H9 (cell line): ENCODE results near the gene BTRC. TPM values are rescaled to one million over a fixed set of nuclear protein-coding genes. Genes with fewer than 3 reads are reported as not detected.

Source experiments
- DNase-seq: peaks from one replicate; pipeline ENCODE4 v3.0.0-alpha.2; 2017
- H2AFZ ChIP-seq: one replicate; pipeline ENCODE4 v1.6.1; 2013; ENCODE audit warnings: mild to moderate bottlenecking, low read length, control low read depth, moderate library complexity
- H2AK5ac ChIP-seq: 2 replicates; pipeline ENCODE4 v1.6.1; 2013; ENCODE audit warnings: low read length, control low read depth, mixed read lengths; ENCODE audit not compliant: insufficient read length
- H2BK120ac ChIP-seq: one replicate; pipeline ENCODE4 v1.6.1; 2013; ENCODE audit warnings: low read depth, mild to moderate bottlenecking, low read length, control low read depth, inconsistent platforms; ENCODE audit not compliant: poor library complexity, severe bottlenecking
- H2BK12ac ChIP-seq: 2 replicates; pipeline ENCODE4 v1.6.1; 2013; ENCODE audit warnings: low read length, control low read depth, mixed read lengths, low read depth; ENCODE audit not compliant: insufficient read length
- H2BK15ac ChIP-seq: 2 replicates; pipeline ENCODE4 v1.6.1; 2013; ENCODE audit warnings: low read depth, low read length, control low read depth
- H2BK20ac ChIP-seq: one replicate; pipeline ENCODE4 v1.6.1; 2013; ENCODE audit warnings: low read depth, mild to moderate bottlenecking, low read length, control low read depth, inconsistent platforms; ENCODE audit not compliant: poor library complexity, severe bottlenecking
- H2BK5ac ChIP-seq: 2 replicates; pipeline ENCODE4 v1.6.1; 2013; ENCODE audit warnings: low read length, control low read depth, mixed read lengths; ENCODE audit not compliant: insufficient read length
- H3K14ac ChIP-seq: 2 replicates; pipeline ENCODE4 v1.6.1; 2013; ENCODE audit warnings: low read length, control low read depth; ENCODE audit not compliant: insufficient read depth
- H3K18ac ChIP-seq: 2 replicates; pipeline ENCODE4 v1.6.1; 2013; ENCODE audit warnings: low read depth, mild to moderate bottlenecking, mixed read lengths, low read length, control low read depth; ENCODE audit not compliant: insufficient read length
- H3K23ac ChIP-seq: 2 replicates; pipeline ENCODE4 v1.6.1; 2013; ENCODE audit warnings: low read length, control low read depth, mixed read lengths, low read depth; ENCODE audit not compliant: insufficient read length
- H3K23me2 ChIP-seq: 2 replicates; pipeline ENCODE4 v1.6.1; 2013; ENCODE audit warnings: low read depth, mild to moderate bottlenecking, mixed read lengths, low read length, control low read depth; ENCODE audit not compliant: insufficient read length, poor library complexity, severe bottlenecking
- H3K27ac ChIP-seq: 2 replicates; pipeline ENCODE4 v1.5.1; 2013; ENCODE audit warnings: low read length, control low read depth, mixed read lengths, low read depth; ENCODE audit not compliant: insufficient read length
- H3K27me3 ChIP-seq: 2 replicates; pipeline ENCODE4 v1.6.1; 2013; ENCODE audit warnings: low read length, control low read depth, inconsistent platforms; ENCODE audit not compliant: insufficient read depth
- H3K4ac ChIP-seq: 2 replicates; pipeline ENCODE4 v1.6.1; 2013; ENCODE audit warnings: low read depth, mild to moderate bottlenecking, control low read depth, inconsistent platforms, low read length, moderate library complexity
- H3K4me1 ChIP-seq: 2 replicates; pipeline ENCODE4 v1.6.1; 2013; ENCODE audit warnings: low read length, control low read depth, inconsistent platforms; ENCODE audit not compliant: insufficient read depth
- H3K4me2 ChIP-seq: 2 replicates; pipeline ENCODE4 v1.6.1; 2013; ENCODE audit warnings: low read length, control low read depth, mixed read lengths; ENCODE audit not compliant: insufficient read length, insufficient read depth
- H3K56ac ChIP-seq: 2 replicates; pipeline ENCODE4 v1.6.1; 2013; ENCODE audit warnings: low read depth, mild to moderate bottlenecking, mixed read lengths, low read length, control low read depth; ENCODE audit not compliant: insufficient read length
- H3K79me1 ChIP-seq: 2 replicates; pipeline ENCODE4 v1.6.1; 2013; ENCODE audit warnings: low read depth, mild to moderate bottlenecking, moderate library complexity, low read length, control low read depth, inconsistent platforms; ENCODE audit not compliant: insufficient read depth, poor library complexity, severe bottlenecking
- H3K79me2 ChIP-seq: 2 replicates; pipeline ENCODE4 v1.6.1; 2013; ENCODE audit warnings: low read length, control low read depth, inconsistent platforms; ENCODE audit not compliant: insufficient read depth
- H3K9ac ChIP-seq: 2 replicates; pipeline ENCODE4 v1.6.1; 2013; ENCODE audit warnings: low read length, control low read depth, mixed read lengths; ENCODE audit not compliant: insufficient read length; ENCODE audit errors: extremely low read depth
- H3K9me3 ChIP-seq: one replicate; pipeline ENCODE4 v1.6.1; 2013; ENCODE audit warnings: low read depth, low read length, inconsistent platforms; ENCODE audit not compliant: control insufficient read depth
- H3T11ph ChIP-seq: one replicate; pipeline ENCODE4 v1.6.1; 2013; ENCODE audit warnings: mild to moderate bottlenecking, low read length, control low read depth, inconsistent platforms
- H4K20me1 ChIP-seq: one replicate; pipeline ENCODE4 v1.6.1; 2013; ENCODE audit not compliant: control insufficient read depth, insufficient read length, insufficient read depth
- H4K5ac ChIP-seq: 2 replicates; pipeline ENCODE4 v1.6.1; 2013; ENCODE audit warnings: low read depth, mild to moderate bottlenecking, mixed read lengths, low read length, control low read depth; ENCODE audit not compliant: insufficient read length
- H4K8ac ChIP-seq: replicated peaks from 2 replicates; pipeline ENCODE4 v1.6.1; 2013; ENCODE audit warnings: low read length, control low read depth, mixed read lengths, low read depth; ENCODE audit not compliant: insufficient read length
- H4K91ac ChIP-seq: 2 replicates; pipeline ENCODE4 v1.6.1; 2013; ENCODE audit warnings: low read depth, mild to moderate bottlenecking, moderate library complexity, mixed read lengths, low read length, control low read depth; ENCODE audit not compliant: insufficient read length
- H3K27ac Mint-ChIP-seq, 3 experiments: 2 replicates in 2 of 3; 3 replicates in 1 of 3; pipeline ENCODE4 v1.8.0; 2020 to 2021; ENCODE audit warnings: mixed read lengths in 3 of 3, mild to moderate bottlenecking in 1 of 3, moderate library complexity in 1 of 3
- H3K27me3 Mint-ChIP-seq: 2 replicates; pipeline ENCODE4 v1.8.0; 2021; ENCODE audit warnings: low read depth, mild to moderate bottlenecking, moderate library complexity, mixed read lengths
- H3K36me3 Mint-ChIP-seq, 3 experiments: 2 replicates in 2 of 3; 3 replicates in 1 of 3; pipeline ENCODE4 v1.8.0; 2020 to 2021; ENCODE audit warnings: low read depth in 3 of 3, mixed read lengths in 3 of 3; ENCODE audit not compliant: insufficient read depth in 1 of 3
- H3K4me1 Mint-ChIP-seq, 2 experiments: 2 replicates each; pipeline ENCODE4 v1.8.0; 2020; ENCODE audit warnings: mixed read lengths in 2 of 2
- H3K4me3 Mint-ChIP-seq, 2 experiments: 2 replicates in 1 of 2; 3 replicates in 1 of 2; pipeline ENCODE4 v1.8.0; 2020 to 2021; ENCODE audit warnings: mild to moderate bottlenecking in 2 of 2, mixed read lengths in 2 of 2, moderate library complexity in 1 of 2
- H3K9me3 Mint-ChIP-seq, 2 experiments: 2 replicates in 1 of 2; 3 replicates in 1 of 2; pipeline ENCODE4 v1.8.0; 2020; ENCODE audit warnings: mild to moderate bottlenecking in 2 of 2, mixed read lengths in 2 of 2, moderate library complexity in 1 of 2
- total RNA-seq: library from RNA; stranded (reverse); gene quantifications from 2 replicates; pipeline ENCODE4 v1.2.1, GENCODE V29; 2021
- TF ChIP-seq, protein P1 (sequence below): fragments of 200-600 bp; sonication (generic); conservative IDR thresholded peaks from 3 replicates; pipeline ENCODE4 v1.8.0; 2021; ENCODE audit warnings: antibody characterized with exemption, mild to moderate bottlenecking

The BTRC gene
- total RNA-seq, 1 experiment from 2014 or later = 24.2 TPM

GRCh38 chr10:101511938-101512337 lies 158.0 kb downstream of the BTRC start:
- H3K4me2 ChIP-seq = no peak overlapping the region
- no peak overlapping the region for H3T11ph ChIP-seq
- H3K27me3 Mint-ChIP-seq = no peaks in the 10 kb centered on the region
- no peaks in the 10 kb centered on the region for H3K79me2 ChIP-seq
- H3K23ac ChIP-seq = no peak overlapping the region
- no peaks in the 10 kb centered on the region for H3K9me3 ChIP-seq
- no peak overlapping the region for H3K27ac ChIP-seq
- no peak overlapping the region for H2BK120ac ChIP-seq
- no peaks in the 10 kb centered on the region for H3K4me1 Mint-ChIP-seq
- H4K91ac ChIP-seq = no peak overlapping the region
- H3K14ac ChIP-seq = no peak overlapping the region
- no peak overlapping the region for H4K8ac ChIP-seq
- H2BK15ac ChIP-seq = no peak overlapping the region
- no peak overlapping the region for H2BK5ac ChIP-seq
- H3K36me3 Mint-ChIP-seq = no peaks in the 10 kb centered on the region; a peak in 1 of 7 replicates
- H3K27me3 ChIP-seq = no peaks in the 10 kb centered on the region
- TF ChIP-seq, protein P1, sequence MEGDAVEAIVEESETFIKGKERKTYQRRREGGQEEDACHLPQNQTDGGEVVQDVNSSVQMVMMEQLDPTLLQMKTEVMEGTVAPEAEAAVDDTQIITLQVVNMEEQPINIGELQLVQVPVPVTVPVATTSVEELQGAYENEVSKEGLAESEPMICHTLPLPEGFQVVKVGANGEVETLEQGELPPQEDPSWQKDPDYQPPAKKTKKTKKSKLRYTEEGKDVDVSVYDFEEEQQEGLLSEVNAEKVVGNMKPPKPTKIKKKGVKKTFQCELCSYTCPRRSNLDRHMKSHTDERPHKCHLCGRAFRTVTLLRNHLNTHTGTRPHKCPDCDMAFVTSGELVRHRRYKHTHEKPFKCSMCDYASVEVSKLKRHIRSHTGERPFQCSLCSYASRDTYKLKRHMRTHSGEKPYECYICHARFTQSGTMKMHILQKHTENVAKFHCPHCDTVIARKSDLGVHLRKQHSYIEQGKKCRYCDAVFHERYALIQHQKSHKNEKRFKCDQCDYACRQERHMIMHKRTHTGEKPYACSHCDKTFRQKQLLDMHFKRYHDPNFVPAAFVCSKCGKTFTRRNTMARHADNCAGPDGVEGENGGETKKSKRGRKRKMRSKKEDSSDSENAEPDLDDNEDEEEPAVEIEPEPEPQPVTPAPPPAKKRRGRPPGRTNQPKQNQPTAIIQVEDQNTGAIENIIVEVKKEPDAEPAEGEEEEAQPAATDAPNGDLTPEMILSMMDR = no peak
- no peaks in the 10 kb centered on the region for H3K4me1 ChIP-seq
- no peak overlapping the region for H3K56ac ChIP-seq
- H3K23me2 ChIP-seq = no peaks in the 10 kb centered on the region
- H2AFZ ChIP-seq = no peak overlapping the region
- H3K18ac ChIP-seq = no peak overlapping the region
- H3K4ac ChIP-seq = no peak overlapping the region
- H2BK12ac ChIP-seq = no peak overlapping the region
- no peak overlapping the region for H3K27ac Mint-ChIP-seq
- H3K9me3 Mint-ChIP-seq = no peaks in the 10 kb centered on the region
- no peak overlapping the region for H4K5ac ChIP-seq
- H4K20me1 ChIP-seq = no peaks in the 10 kb centered on the region
- H3K9ac ChIP-seq = no peak overlapping the region
- H2AK5ac ChIP-seq = no peak overlapping the region
- H2BK20ac ChIP-seq = no peak overlapping the region
- no peaks in the 10 kb centered on the region for H3K79me1 ChIP-seq
- H3K4me3 Mint-ChIP-seq = no peak overlapping the region
- no peak for DNase-seq
